Breast epithelium (tissue), 4 donors: ENCODE measurements around the gene ARL6IP5. TPM values are rescaled to one million over a fixed set of nuclear protein-coding genes. Genes with fewer than 3 reads are reported as not detected.

Source experiments
- DNase-seq, 2 donors: peaks; one replicate each; pipeline ENCODE4 v3.0.0-alpha.2; 2019; ENCODE audit warnings: low spot score in 2 of 2
- H3K27ac ChIP-seq, 2 donors: fragments of 200-600 bp; sonication (generic) in 1 of 2; one replicate each; pipeline ENCODE4 v1.5.1; 2016 to 2019; ENCODE audit warnings: mild to moderate bottlenecking in 1 of 2
- H3K27me3 ChIP-seq, 2 donors: fragments of 200-600 bp; sonication (generic) in 1 of 2; one replicate each; pipeline versions ENCODE4 v1.5.1 to v1.6.0; 2017 to 2019; ENCODE audit warnings: control low read depth in 1 of 2, mild to moderate bottlenecking in 1 of 2
- H3K36me3 ChIP-seq: fragments of 200-600 bp; one replicate; pipeline ENCODE4 v1.5.1; 2019
- H3K4me1 ChIP-seq, 2 donors: fragments of 200-600 bp; sonication (generic); one replicate each; pipeline ENCODE4 v1.5.1; 2016 to 2019; ENCODE audit warnings: control low read depth in 1 of 2
- H3K4me3 ChIP-seq, 3 donors: fragments of 200-600 bp; sonication (generic); 1 replicate in 2 of 3; 2 replicates in 1 of 3; pipeline ENCODE4 v1.5.1; 2016 to 2019; ENCODE audit warnings: mild to moderate bottlenecking in 3 of 3, moderate library complexity in 2 of 3
- H3K9me3 ChIP-seq, 2 donors: fragments of 200-600 bp; sonication (generic) in 1 of 2; one replicate each; pipeline ENCODE4 v1.5.1; 2016 to 2019; ENCODE audit warnings: control low read depth in 1 of 2
- POLR2A ChIP-seq: fragments of 450-650 bp; IDR thresholded peaks from one replicate; pipeline ENCODE4 v1.6.1; 2016; ENCODE audit warnings: antibody characterized with exemption, mild to moderate bottlenecking, moderate library complexity
- POLR2AphosphoS5 ChIP-seq, 3 donors: sonication (generic); formaldehyde crosslinking; IDR thresholded peaks; one replicate each; pipeline ENCODE4 v1.6.1; 2017; ENCODE audit warnings: antibody characterized with exemption in 3 of 3
- intact Hi-C: fragments of 100-400 bp; cut with DNase I; formaldehyde crosslinking; loops from one replicate; pipeline ENCODE4 v1.15.1; 2023; ENCODE audit warnings: low total_unique reads
- total RNA-seq, 3 donors: library from RNA; depleted of rRNA; stranded (reverse); fragments of >200 nt; gene quantifications; one replicate each; pipeline ENCODE4 v1.1.0, GENCODE V29; 2016
- TF ChIP-seq, protein P1 (sequence below), 3 donors: fragments of 450-650 bp; IDR thresholded peaks; one replicate each; pipeline ENCODE4 v1.5.1; 2016 to 2017; ENCODE audit warnings: antibody characterized with exemption in 3 of 3, mild to moderate bottlenecking in 3 of 3, moderate library complexity in 3 of 3

The ARL6IP5 gene
- total RNA-seq, 3 donors from 2014 or later = 123 to 210 (median 174) TPM

DNA sequence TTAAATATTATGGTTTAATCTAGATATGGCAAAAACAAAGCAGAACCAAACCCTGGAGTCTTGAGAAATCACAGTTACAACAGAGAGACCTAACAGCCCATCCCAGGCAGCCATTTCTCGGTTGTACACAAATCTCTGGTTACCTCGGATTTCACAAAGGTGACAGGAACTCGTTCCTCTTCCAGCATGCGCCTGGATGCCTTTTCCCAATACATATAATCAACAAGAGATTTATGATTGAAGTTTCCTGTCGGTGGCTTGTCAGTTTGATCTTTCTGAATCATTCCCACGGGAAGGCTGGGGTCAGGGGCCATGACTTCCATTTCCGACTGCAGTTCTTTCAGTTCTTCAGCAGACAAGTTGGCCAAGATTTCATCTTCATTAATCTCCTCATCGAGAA is 37.2 kb downstream of the ARL6IP5 start:
- intact Hi-C loops = no loop called here
- no peak overlapping the region for H3K27ac ChIP-seq
- no peaks in the 10 kb centered on the region for H3K9me3 ChIP-seq
- H3K36me3 ChIP-seq = no peaks in the 10 kb centered on the region
- TF ChIP-seq POLR2AphosphoS5 (IDR thresholded peaks at IDR 0.05) = no peak
- no peak for TF ChIP-seq POLR2A
- TF ChIP-seq, protein P1, sequence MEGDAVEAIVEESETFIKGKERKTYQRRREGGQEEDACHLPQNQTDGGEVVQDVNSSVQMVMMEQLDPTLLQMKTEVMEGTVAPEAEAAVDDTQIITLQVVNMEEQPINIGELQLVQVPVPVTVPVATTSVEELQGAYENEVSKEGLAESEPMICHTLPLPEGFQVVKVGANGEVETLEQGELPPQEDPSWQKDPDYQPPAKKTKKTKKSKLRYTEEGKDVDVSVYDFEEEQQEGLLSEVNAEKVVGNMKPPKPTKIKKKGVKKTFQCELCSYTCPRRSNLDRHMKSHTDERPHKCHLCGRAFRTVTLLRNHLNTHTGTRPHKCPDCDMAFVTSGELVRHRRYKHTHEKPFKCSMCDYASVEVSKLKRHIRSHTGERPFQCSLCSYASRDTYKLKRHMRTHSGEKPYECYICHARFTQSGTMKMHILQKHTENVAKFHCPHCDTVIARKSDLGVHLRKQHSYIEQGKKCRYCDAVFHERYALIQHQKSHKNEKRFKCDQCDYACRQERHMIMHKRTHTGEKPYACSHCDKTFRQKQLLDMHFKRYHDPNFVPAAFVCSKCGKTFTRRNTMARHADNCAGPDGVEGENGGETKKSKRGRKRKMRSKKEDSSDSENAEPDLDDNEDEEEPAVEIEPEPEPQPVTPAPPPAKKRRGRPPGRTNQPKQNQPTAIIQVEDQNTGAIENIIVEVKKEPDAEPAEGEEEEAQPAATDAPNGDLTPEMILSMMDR (IDR thresholded peaks at IDR 0.05) = no peak
- H3K4me3 ChIP-seq = no peak overlapping the region
- peaks cover 0 to 4% of the 10 kb centered on the region in 2 donors for H3K4me1 ChIP-seq
- H3K27me3 ChIP-seq = no peaks in the 10 kb centered on the region
- DNase-seq = no peak

DNA sequence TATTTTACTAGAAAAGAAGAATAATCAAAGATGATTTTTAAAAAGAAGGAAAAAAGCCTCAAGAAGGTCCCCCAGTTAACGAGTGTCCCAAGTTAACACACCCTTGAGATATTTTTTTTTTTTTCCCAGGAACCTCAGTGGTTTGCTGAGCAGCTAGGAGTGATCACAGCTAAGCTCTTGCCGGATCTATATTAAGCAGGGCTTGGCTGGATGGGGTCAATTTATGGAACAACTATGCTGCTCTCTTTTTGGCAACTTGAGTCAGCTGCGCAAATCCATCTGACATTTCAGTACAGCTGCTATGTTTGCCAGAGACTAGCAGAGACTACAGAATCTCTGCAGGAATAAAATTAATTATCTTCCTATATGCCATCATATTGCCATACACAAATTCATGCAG is 37.7 kb downstream of the ARL6IP5 start, which contains the start of gene LMOD3:
Gene LMOD3, minus strand, starts transcription at position 193 of the 400 bp plus-strand sequence. CDS start 209 bp downstream, outside the sequence.
- TF ChIP-seq, protein P1 (IDR thresholded peaks at IDR 0.05) = no peak
- TF ChIP-seq POLR2AphosphoS5 (IDR thresholded peaks at IDR 0.05) (no peak), POLR2A (no peak)
- Histone ChIP-seq H3K4me1 (peaks cover 0 to under 1% of the 10 kb centered on the region in 2 donors), H3K27me3 (no peaks in the 10 kb centered on the region), H3K4me3 (no peak within 1 kb of the TSS), H3K36me3 (no peaks in the 10 kb centered on the region), H3K27ac (no peak within 1 kb of the TSS), H3K9me3 (no peaks in the 10 kb centered on the region)
- no peak for DNase-seq
- intact Hi-C loops = no loop called here

DNA sequence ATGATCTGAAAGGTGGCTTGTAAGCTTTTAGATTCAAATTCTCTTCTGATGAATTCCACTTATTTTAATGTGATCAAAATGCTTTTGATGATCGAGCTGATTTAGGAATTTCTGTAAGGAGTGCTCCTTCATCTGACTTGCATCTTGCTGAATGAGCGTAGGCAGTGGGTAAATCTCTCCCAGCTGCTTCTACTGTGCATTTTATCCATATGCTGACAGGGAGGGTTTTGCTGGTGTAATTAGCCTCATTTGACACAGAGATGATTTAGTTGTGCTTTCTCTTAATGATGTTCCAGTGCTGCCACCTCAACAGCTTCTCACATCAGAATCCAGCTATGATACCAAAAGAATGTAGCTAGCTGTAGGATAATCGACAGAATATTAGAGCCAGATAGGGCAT is 41.5 kb downstream of the ARL6IP5 start:
- DNase-seq = no peak
- Histone ChIP-seq H3K9me3 (no peaks in the 10 kb centered on the region), H3K36me3 (no peaks in the 10 kb centered on the region), H3K4me3 (no peak overlapping the region), H3K4me1 (no peaks in the 10 kb centered on the region), H3K27me3 (no peaks in the 10 kb centered on the region), H3K27ac (no peak overlapping the region)
- intact Hi-C loops = no loop called here
- TF ChIP-seq POLR2AphosphoS5 (IDR thresholded peaks at IDR 0.05) (no peak), POLR2A (no peak)
- TF ChIP-seq, protein P1 (IDR thresholded peaks at IDR 0.05) = no peak

DNA sequence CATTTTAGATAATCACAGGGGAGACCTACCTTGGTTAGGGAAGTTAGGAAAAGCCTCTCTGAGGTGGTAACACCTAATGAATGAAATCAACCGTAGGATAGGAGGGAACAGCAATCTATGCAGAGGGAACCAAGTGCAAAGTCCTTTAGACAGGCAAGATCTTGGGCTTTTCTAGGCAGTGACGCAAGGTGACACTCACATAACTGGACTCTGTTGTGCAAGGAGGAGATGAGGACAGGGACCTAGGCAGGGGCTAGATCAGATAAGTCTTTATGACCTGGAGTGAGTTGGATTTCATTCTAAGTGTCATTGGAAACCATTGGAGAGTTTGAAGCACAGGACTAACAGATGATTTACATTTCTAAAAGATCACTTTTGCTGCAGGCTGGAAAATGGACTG is 42.3 kb downstream of the ARL6IP5 start:
- H3K36me3 ChIP-seq = no peaks in the 10 kb centered on the region
- no peak for DNase-seq
- H3K4me1 ChIP-seq = no peaks in the 10 kb centered on the region
- no peak overlapping the region for H3K4me3 ChIP-seq
- no peak overlapping the region for H3K27ac ChIP-seq
- TF ChIP-seq POLR2AphosphoS5 (IDR thresholded peaks at IDR 0.05) (no peak), POLR2A (no peak)
- TF ChIP-seq, protein P1 (IDR thresholded peaks at IDR 0.05) = no peak
- no peaks in the 10 kb centered on the region for H3K27me3 ChIP-seq
- H3K9me3 ChIP-seq = no peaks in the 10 kb centered on the region
- intact Hi-C loops = no loop called here

DNA sequence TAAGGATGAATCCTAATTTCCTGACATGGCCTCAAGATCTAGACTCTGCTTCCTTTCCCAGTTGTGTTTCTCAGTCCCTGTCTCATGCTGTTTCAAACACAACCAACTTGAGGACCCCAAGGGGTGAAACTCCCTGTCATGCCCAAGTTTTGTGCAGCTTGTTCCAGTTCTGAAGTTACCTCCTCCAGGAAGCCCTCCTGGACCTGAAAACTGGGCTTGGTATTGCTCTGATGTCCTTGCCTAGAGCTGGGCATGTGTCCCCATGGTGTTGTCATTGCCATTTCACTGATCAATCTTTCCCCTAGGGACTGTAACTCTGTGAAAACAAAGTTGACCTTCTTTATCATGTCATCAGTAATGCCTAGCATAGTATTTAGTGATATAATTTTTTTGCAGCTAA is 43.8 kb downstream of the ARL6IP5 start:
- Histone ChIP-seq H3K4me3 (no peak overlapping the region), H3K36me3 (no peaks in the 10 kb centered on the region), H3K27me3 (no peaks in the 10 kb centered on the region), H3K9me3 (no peaks in the 10 kb centered on the region), H3K4me1 (no peaks in the 10 kb centered on the region), H3K27ac (no peak overlapping the region)
- no peak for DNase-seq
- TF ChIP-seq POLR2AphosphoS5 (IDR thresholded peaks at IDR 0.05) (no peak), POLR2A (no peak)
- TF ChIP-seq, protein P1 (IDR thresholded peaks at IDR 0.05) = no peak
- intact Hi-C loops = no loop called here
